ENCODE data around the gene KLHL11. TPM values are rescaled to one million over a fixed set of nuclear protein-coding genes. Genes with fewer than 3 reads are reported as not detected.
"Not testable (repeated sequence)": the region's sequence is repeated elsewhere in the genome, so short reads cannot be mapped to it uniquely, and the experiment has no call there.

KLHL11 gene
- total and polyA plus RNA-seq, 9 donors, result 2.7 to 30.5 (median 19.4) TPM

- Histone ChIP-seq H3K4me3 (no peak overlapping the region), H3K4me1 (ENCODE audit: insufficient read depth) (peaks cover 3% of the 10 kb centered on the region), H3K27ac (no peak overlapping the region), H3K9me3 (no peaks in the 10 kb centered on the region), H3K27me3 (no peaks in the 10 kb centered on the region), H3K36me3 (no peaks in the 10 kb centered on the region)
- DNase-seq, result no peak
- no peak for TF ChIP-seq CTCF (IDR thresholded peaks at IDR 0.05)
- no peak for TF ChIP-seq POLR2A (IDR thresholded peaks at IDR 0.05)
- TF ChIP-seq EP300 (IDR thresholded peaks at IDR 0.05), result no peak
- intact Hi-C loops (cut with DNase I), result no loop called here
- WGBS, 3 donors, result 44 to 51% (median 44%) methylated on average over 4 of the region's 4 CpGs
Measured at GRCh38 chr17:41849251-41849990, 15.8 kb downstream of the KLHL11 start.

- no peak for TF ChIP-seq CTCF (IDR thresholded peaks at IDR 0.05)
- no peak for TF ChIP-seq EP300 (IDR thresholded peaks at IDR 0.05)
- TF ChIP-seq POLR2A (IDR thresholded peaks at IDR 0.05), result no peak
- no peak overlapping the region for H3K27ac ChIP-seq
- 18 to 38% (median 25%) methylated on average over 4 of the region's 4 CpGs for WGBS, 3 donors
Measured at GRCh38 chr17:41848788-41849187, 16.4 kb downstream of the KLHL11 start.

GRCh38 chr17:41844971-41845370, 20.3 kb downstream of the KLHL11 start:
- peaks cover 2% of the 10 kb centered on the region for H3K4me1 ChIP-seq (ENCODE audit: insufficient read depth)
- H3K27ac ChIP-seq, result no peak overlapping the region
- H3K9me3 ChIP-seq, result no peaks in the 10 kb centered on the region
- H3K4me3 ChIP-seq, result no peak overlapping the region
- WGBS, 3 donors, result 92 to 94% (median 93%) methylated on average over 6 of the region's 6 CpGs
- intact Hi-C loops (cut with DNase I), result no loop called here
- no peaks in the 10 kb centered on the region for H3K36me3 ChIP-seq
- TF ChIP-seq POLR2A (IDR thresholded peaks at IDR 0.05) (no peak), EP300 (IDR thresholded peaks at IDR 0.05) (no peak), CTCF (IDR thresholded peaks at IDR 0.05) (no peak)
- H3K27me3 ChIP-seq, result no peaks in the 10 kb centered on the region
- DNase-seq, result no peak

More at GRCh38 chr17:41848788-41849187, 16.4 kb downstream of the KLHL11 start:
- Histone ChIP-seq H3K4me3 (no peak overlapping the region), H3K27me3 (no peaks in the 10 kb centered on the region), H3K36me3 (no peaks in the 10 kb centered on the region), H3K9me3 (no peaks in the 10 kb centered on the region), H3K4me1 (ENCODE audit: insufficient read depth) (peaks cover 3% of the 10 kb centered on the region)
- intact Hi-C loops (cut with DNase I), result no loop called here
- no peak for DNase-seq

- intact Hi-C loops (cut with DNase I); H3K27me3 ChIP-seq; H3K4me1 ChIP-seq (ENCODE audit: insufficient read depth); H3K4me3 ChIP-seq; H3K36me3 ChIP-seq; H3K9me3 ChIP-seq; DNase-seq; H3K27ac ChIP-seq: not testable (repeated sequence)
- WGBS, 3 donors, result 95 to 97% (median 96%) methylated on average over 6 of the region's 6 CpGs
Measured at GRCh38 chr17:41840781-41841180, 24.4 kb downstream of the KLHL11 start.

- H3K27ac ChIP-seq; DNase-seq; H3K4me1 ChIP-seq (ENCODE audit: insufficient read depth); H3K9me3 ChIP-seq; intact Hi-C loops (cut with DNase I); H3K36me3 ChIP-seq; H3K27me3 ChIP-seq; H3K4me3 ChIP-seq: not testable (repeated sequence)
- 92 to 100% (median 97%) methylated on average over 2 of the region's 2 CpGs for WGBS, 3 donors
Measured at GRCh38 chr17:41839448-41839847, 25.8 kb downstream of the KLHL11 start.
